Hematopoietic multipotent progenitor cell treated with erythropoietin and hydrocortisone succinate and interleukin-3 and kit ligand, for 8 days (in vitro differentiated cells): ENCODE measurements around the gene SLC35D1.
A peak's percentile ranks its signal among the peaks of the same experiment; 100 is the strongest.
"Not testable (repeated sequence)": the region's sequence is repeated elsewhere in the genome, so short reads cannot be mapped to it uniquely, and the experiment has no call there.

ENCODE experiments used
- DNase-seq: peaks from one replicate; pipeline ENCODE4 v3.0.0-alpha.2; 2015

SLC35D1 gene

DNA sequence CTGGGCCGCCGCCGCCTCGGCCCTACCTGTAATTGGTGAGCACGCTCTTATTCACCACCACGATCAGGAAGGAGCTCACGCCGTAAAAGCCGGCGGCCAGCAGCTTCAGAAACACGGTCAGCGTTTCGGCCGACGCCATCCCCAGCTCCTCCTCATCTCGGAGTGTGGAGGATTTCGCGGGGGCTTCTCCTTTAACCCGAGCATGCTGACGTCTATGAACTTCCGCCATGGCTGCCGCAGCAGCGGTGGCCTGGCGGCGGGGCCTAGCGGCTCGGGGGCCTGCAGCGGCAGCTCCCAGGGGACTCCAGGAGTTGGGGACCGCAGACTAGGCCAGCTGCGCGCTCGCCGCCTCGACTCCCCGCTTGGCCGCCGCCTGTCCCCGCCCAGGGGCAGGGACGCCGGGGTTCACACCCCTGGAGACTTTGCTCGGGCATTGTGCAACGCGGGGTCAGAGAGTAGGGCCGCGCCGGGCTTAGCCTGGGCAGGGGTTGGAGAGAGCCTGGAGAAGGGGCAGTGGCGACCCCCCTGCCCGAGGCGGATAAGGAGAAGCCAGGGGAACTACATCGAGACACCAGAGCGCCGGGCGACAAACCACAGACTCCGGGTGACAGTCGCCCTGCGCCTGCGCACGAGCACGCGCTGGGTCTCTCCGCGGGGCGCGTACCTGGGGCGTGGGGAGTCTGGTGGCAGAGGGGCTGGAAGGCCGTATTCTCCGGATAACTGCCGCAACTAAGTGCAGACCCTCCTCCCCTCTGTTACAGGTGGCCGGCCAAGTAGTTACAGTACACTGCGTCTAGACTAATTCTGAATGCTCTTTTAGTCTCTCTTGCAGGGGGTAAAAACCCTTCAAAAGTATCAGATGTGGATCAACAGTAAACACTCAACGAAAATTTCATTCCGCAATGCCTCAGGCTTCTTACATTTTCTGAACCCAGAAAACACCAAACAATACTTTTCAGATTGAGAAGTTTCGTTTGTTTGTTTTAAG lies at the start of gene SLC35D1:
TSS of gene SLC35D1 (minus strand) at position 364 of the 988 bp plus-strand sequence. CDS start at position 229, 135 bp downstream.
- peak; percentile 73 for DNase-seq

DNA sequence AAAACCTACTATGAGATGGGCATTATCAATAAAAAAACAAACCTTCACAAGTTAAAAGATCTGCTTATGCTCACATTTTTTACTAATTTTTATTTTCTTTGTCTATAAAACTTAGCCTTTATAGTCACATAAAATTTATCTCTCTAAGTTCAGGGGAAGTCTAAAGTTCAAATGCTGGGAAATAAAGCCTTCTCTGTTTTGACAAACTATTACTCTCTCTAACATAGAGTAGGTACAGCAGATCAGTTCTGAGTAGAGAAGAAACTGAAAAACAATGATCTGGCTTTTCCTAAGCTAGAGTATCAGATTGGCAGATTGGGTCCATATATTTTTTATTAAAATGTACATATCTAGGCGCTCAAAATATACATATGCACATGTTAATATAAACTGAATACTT lies 49.6 kb upstream of the SLC35D1 start:
- DNase-seq = no peak

DNA sequence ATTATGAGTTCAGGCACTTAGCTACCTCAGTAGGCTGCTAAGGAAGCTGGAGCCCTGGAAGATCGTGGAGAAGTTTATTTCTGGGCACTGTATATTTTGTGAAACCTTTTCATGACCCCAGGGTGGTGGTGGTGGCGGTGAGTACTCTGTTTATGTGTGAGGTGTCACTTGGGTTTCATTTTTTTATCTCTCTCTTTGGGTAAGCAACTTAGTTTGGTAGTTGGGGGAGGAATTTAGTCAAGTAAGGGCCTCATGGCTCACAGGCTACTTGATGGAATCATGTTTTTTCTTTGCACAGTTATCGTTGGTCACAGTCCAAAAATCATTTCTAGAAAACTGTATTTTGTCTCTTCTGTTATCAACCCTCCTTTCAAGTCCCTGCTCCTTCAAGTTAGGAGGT lies 46.9 kb upstream of the SLC35D1 start:
- DNase-seq = no peak

DNA sequence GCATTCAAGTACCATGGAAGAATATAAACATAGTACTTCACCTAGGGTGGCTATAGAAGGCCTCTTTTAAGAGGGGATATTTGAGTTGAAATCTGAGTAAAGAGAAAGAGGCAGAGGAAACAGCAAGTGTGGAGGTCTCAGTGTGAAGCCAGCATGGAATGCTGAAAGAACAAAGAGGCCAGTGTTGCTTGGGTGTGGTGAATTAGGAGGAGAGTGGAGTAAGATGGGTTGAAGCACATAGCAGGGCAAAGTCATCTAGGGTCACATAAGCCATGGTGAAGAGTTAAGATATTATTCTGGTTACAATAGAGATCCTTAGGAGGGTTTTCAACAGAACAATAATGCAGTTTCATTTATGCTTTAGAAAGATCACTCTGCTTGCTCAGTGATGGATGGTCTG lies 43.4 kb upstream of the SLC35D1 start:
- no peak for DNase-seq

DNA sequence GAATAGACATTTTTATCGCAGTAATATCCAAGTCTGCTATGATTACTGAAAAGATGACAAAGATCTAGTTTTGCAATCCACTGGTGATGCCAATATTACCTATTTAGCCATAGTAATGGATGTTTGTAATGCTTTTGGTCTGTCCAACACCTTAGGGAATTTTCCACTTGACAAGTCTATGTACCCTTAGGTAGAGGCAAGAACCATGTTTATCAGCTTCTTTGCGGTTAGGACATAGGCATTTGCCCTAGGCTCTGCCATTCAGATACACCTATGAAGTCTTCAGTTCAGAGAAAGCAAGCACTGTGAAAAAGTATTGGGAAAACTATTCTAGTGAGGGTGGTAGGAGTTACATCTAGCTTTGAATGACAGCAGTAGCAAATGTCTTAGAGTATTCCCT lies 40.2 kb upstream of the SLC35D1 start:
- DNase-seq = no peak

DNA sequence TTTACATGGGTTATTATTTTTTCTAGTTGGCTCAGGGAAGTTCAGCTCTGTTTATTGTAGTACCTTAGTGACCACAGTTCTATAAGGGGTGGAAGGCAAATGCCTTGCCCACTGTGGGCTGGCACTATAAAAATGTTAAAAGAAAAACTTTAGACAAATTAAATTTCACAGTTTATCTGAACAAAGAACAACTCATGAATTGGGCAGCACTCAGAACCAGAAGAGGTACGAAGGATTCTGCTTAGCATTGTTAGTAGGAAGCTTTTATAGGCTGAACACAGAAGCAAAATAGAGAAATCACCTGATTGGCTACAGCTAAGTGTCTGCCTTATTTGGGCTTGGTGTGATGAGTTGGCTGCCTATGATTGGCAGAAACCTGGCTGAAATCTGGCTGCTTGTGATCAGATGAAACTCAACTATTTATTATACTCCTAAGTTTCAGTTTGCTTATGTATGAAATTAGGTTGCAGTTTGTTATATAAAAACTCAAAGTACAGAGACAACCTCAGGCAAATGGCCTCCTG lies 35.8 kb upstream of the SLC35D1 start:
- no peak for DNase-seq

DNA sequence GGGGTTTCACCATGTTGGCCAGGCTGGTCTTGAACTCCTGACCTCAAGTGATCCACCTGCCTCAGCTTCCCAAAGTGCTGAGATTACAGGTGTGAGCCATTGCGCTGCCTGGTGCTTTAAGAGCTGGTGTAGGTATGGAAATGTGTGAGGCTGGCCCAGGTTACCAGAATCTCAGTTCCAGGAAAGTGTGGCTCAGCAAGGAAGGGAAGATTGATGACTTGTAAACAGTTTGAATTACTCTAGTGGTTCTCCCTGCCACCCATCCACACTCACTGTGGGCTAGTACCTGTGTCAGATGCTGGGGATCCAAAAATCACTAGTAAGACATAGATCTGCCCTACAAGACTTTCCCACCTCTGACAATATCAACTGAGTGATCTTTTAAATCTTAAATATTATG lies 34.5 kb upstream of the SLC35D1 start:
- no peak for DNase-seq

DNA sequence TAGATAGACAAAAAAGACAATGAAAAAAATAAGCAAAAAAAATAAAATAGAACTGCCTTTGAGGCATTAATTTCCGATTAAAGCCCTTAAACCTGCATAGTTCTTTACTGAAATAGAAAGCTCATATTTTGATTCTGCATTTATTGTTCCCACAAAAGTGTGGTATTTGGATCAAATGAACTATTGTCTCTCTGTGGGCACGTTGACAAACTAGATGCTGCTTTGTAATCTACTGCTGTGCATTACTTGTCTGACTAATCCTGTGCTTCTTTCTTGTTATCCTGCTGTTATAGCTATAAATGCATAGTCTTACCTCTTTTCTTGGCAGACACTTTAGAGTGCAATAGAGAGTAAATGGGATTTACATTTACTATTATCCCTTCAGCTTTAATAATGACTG lies 31.4 kb upstream of the SLC35D1 start:
- no peak for DNase-seq

DNA sequence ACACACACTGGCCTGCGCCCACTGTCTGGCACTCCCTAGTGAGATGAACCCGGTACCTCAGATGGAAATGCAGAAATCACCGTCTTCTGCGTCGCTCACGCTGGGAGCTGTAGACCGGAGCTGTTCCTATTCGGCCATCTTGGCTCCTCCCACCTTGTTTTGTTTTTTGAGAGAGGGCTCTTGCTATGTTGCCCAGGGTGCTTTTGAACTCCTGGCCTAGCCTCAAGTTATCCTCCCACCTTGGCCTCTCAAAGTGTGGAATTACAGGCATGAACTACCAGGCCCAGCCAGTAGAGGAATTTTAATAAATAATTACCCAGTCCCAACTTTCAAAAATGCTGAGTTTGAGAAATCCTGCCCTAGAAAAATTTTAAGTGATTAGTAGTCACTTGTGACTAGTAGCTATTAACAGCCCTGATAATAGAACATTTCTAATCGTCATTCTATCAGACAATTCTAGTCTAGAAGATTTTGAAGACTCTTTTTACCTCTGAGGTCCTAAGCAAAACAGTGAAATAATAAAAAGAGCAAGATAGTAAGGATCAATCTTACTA lies 30.9 kb upstream of the SLC35D1 start:
- DNase-seq = no peak

DNA sequence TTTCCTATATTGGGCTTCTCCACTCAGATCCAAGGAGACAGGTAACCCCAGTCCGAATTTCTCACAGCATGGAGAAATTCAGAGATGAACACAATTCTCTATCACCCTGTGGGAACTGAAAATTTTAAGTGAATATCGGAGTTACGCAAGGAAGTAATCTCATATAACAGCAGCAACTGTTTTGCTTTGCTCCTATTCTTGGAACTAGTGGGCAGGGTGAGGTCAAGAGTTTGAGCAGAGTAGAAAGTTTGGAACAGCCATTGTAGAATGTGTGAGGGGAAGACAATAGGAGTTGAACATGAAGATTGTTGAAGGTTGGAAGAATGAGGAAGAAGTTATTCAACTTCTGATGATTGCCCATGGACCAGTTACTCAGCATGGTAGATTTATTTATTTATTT lies 24.3 kb upstream of the SLC35D1 start:
- DNase-seq = no peak

DNA sequence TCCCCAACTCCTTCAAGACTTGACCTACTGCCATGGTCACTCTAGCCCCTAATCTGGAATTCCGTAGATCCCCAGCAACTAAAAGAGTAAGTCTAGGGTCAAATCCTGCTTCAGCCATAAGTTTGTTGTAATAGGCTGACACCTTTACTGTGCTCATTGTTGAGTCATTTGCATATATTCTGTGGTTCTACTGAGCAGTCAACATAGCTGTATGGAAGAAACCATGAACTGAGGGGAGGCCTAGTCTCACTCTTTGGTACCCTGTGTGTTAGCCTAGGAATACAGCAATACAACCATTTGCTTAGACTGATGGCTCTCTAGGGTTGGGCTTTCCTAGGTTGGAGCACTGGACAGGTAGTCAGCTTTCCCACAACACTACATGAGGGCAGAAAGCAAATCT lies 23.6 kb upstream of the SLC35D1 start:
- no peak for DNase-seq

DNA sequence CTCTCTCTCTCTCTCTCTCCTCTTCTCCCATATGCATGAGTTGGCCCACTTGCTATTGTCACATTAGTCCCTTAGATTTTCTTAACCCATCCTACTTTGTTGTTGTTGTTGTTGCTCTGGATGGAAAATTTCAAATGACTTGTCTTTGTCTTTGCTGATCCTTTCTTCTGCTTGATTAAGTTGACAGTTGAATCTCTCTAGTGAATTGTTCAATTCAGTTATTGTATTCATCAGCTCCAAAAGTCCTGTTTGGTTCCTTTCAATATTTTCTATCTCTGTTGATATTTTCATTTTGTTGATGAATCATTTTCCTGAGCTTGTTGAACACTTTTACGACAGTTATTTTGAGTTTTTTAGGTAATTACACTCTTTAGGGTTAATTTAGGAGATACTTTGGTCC lies 18.8 kb upstream of the SLC35D1 start:
- DNase-seq = no peak

DNA sequence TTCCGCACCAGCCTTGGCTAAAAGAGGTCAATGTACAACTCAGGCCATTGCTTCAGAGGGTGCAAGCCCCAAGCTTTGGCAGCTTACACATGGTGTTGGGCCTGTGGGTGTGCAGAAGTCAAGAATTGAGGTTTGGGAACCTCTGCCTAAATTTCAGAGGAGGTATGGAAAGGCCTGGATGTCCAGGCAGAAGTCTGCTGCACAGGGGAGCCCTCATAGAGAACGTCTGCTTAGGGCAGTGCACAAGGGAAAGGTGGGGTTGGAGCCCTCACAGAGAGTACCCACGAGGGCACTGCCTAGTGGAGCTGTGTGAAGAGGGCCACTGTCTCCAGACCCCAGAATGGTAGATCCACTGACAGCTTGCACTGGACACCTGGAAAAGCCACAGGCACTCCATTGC lies 13.7 kb upstream of the SLC35D1 start:
- not testable (repeated sequence) for DNase-seq

DNA sequence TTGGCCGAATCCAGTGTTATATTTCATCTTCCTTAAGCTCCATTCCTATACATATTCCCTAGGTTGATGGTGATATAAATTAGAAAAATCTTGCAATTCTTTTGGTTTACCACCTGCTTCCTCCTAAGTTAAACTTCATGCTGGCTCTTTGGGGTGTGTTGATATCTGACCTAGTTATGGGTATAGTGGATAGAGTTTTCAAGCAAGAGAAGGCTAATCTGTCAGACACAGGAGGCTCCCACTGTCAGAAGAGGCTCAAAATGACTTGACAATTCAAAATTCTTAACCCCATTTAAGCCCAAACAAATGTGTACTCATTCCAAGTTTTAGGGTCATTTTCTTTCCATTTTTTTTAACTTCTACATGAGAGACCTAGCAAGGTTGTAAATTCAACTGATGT lies 8.5 kb upstream of the SLC35D1 start:
- DNase-seq = no peak

DNA sequence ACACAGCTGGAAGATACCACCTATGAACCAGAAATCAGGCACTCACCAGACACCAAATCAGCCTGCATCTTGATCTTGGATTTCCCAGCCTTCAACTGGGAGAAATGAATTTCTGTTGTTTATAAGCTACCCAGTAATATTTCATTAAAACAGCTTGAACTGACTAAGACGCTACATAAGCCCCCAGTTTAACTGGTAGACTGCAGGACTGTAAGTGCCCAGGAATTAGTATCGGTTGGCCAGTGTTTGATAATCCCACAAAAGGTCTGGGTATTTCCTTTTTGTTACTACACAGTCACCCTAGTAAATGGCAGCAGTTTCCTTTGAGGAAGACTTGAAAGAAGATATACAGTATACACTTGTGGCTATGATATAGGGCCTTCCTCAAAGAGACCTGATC lies 7.3 kb upstream of the SLC35D1 start:
- no peak for DNase-seq

DNA sequence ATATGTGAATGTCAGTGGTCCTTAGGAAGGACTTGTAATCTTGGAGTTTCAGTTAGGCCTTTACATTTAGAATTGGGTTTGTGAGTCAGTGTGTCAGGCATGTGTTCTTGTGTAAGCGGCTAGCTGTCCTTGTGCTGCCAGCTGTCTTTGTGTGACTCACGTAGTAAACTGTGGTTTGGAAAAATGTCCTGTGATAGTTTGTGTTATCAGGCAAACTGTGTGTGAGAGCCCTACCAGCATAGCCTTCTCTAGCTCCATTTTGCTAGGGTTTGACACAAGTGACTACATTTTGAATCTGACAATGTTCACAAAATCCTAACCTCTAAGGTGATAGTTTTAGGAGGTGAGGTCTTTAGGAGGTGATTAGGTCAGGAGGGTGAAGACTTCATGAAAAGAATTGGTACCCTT lies 6.9 kb upstream of the SLC35D1 start:
- DNase-seq = peak; percentile 20

DNA sequence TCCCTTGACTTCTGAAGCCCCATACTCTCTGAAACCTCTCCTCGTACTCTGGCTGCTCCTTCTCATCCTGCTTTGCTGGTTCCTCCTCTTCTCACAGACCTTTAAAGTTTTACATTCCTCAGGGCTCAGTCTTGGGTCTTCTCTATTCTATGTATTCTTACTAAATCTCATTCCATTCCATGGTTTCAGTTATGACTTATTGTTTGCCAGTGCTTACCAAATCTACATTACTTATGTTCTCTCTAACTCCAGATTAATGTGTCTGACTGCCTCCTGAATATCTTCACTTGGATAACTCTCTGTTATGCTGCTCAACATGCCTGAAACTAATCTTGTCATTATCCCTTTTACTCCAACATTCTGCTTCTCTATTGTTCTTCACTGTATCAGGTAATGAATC lies 5.4 kb upstream of the SLC35D1 start:
- no peak for DNase-seq

DNA sequence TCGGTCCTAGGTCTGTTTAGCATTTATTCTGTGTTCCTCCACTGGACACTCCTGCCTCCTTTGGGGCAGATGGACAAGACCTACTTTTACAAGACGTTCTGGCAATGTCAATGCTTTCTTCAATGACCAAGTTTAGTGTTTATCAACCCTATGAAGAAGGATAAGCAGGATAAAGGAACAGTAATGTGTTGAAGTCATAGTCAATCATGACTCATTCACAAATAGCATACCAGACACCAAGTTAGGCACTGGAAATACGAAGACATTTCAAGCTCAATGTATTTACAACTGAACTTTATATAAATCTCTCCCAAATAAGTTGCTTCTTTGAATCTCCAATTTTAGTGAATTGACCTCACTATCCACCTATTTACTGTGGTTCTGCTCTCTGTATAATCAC lies 4.8 kb upstream of the SLC35D1 start:
- DNase-seq = no peak

DNA sequence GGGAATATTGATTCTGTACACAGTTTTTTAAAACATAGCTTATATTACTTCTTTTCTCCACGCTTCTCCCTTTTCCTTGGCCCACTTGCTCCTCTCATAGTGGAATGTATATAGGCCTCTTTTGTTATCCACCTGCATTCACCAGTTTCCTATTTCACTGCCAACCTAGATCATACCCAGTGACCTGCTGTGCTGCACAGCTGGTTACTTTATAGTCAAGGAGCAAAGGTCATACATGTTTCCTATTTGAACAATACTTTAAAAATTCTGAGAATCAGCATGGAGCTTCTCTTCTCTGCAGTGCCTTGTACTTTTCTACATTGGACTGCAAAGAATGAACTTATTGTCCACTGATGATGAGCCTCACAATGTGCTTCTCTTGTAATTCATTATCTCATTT lies 4.3 kb upstream of the SLC35D1 start:
- DNase-seq = no peak

DNA sequence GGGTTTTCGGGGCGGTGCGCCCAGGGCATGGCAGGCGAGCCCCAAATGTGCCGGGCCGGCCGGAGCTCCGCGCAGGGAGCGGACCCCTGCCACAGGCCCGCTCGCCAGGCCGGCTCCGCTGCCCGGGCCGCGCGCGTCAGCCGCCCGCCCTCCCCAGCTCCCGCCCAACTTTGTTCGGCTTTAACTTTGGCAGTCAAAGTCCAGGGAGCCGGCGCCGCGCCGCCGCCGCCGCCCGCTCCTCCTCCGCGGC lies 488 bp downstream of the SLC35D1 start:
- DNase-seq = no peak

DNA sequence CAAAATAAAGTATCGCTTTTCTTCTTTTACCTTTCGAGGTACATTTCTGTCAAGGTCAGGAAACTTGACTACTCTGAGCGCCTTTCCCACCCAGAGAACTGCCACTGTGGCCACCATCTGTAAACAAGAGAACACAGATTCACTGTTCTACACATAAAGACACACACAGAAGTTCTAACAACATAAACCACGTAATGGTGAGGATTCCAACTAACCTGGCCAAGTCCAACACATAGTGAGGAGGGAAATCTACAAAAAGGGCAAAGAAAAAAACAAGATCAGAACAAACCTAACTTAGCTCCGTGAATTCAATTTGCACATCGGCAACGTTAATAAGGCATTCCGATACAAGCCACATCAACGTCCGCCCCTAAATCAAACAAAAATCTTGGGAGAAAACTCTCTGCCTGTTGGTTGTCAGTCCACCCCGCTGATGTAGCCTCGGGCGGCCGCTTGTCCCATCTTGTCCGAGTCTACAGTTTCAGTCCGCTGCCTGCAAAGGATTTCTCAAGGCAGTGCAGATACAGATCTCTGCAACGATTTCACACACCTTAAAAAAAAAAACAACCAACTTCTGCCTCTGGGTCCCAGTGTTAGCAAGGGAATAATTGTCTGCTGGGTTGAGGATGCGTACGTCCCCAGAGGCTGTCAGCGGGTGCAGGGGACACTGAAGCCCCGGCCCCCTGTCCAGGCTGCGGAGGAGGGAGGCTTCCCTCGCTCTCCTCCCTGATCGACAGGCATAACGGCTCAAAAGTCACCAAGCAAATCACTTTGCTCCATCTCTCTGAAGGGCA lies 1.0 kb downstream of the SLC35D1 start:
- peak; percentile 47 for DNase-seq

DNA sequence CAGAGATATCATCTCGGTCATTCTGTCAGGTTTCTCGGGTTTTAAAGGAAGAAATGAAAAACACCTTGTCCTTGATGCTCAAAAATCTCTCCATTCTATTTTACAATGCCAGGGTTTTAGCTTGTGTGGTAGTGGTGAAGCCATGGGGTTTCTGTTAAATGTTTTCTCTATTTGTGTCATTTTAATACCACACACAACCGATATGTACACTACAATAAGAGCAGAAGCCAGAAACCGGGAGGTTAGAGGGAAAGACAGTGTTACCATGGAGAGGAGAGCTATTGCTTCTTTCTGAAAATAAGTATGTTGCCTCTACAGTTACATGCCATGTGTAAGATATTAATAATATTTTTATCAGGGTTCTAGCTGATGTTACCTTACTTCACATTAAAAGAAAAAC lies 2.8 kb downstream of the SLC35D1 start:
- no peak for DNase-seq

DNA sequence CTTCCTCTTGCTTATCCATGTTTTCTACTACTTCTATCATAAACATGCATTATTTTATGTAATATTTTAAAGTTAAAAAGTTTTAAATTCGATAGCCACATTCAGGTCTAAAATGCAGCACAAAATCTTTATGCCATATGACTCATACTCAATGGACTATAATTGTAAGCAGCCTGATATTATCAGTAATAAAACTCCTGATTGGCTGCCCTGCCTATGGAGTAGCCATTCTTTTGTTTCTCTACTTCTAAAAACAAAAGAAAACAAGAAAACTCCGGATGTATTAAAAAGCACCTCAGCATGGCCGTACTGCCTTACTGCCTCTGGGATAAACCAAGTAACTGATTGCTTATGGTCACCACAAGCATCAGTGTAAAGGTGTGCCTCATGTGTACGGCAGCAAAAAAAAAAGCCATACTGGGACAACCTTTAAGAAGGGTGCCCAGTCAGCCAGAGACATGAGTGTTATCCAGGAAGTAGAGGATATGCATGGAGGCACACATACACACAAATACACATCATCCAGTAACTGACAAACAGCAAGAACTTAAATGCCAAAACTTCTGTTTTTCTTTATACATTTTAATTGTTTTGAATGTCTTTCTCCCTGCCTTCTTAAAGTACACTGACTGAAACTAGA lies 9.2 kb downstream of the SLC35D1 start:
- DNase-seq = no peak
